H9 (cell line): ENCODE data around the gene IRX4. TPM values are rescaled to one million over a fixed set of nuclear protein-coding genes. Genes with fewer than 3 reads are reported as not detected.
"Not testable (repeated sequence)": the region's sequence is repeated elsewhere in the genome, so short reads cannot be mapped to it uniquely, and the experiment has no call there.

ENCODE experiments used
- DNase-seq: peaks from one replicate; pipeline ENCODE4 v3.0.0-alpha.2; 2017
- H2AFZ ChIP-seq: one replicate; pipeline ENCODE4 v1.6.1; 2013; ENCODE audit warnings: mild to moderate bottlenecking, low read length, control low read depth, moderate library complexity
- H2AK5ac ChIP-seq: 2 replicates; pipeline ENCODE4 v1.6.1; 2013; ENCODE audit warnings: low read length, control low read depth, mixed read lengths; ENCODE audit not compliant: insufficient read length
- H2BK120ac ChIP-seq: one replicate; pipeline ENCODE4 v1.6.1; 2013; ENCODE audit warnings: low read depth, mild to moderate bottlenecking, low read length, control low read depth, inconsistent platforms; ENCODE audit not compliant: poor library complexity, severe bottlenecking
- H2BK12ac ChIP-seq: 2 replicates; pipeline ENCODE4 v1.6.1; 2013; ENCODE audit warnings: low read length, control low read depth, mixed read lengths, low read depth; ENCODE audit not compliant: insufficient read length
- H2BK15ac ChIP-seq: 2 replicates; pipeline ENCODE4 v1.6.1; 2013; ENCODE audit warnings: low read depth, low read length, control low read depth
- H2BK20ac ChIP-seq: one replicate; pipeline ENCODE4 v1.6.1; 2013; ENCODE audit warnings: low read depth, mild to moderate bottlenecking, low read length, control low read depth, inconsistent platforms; ENCODE audit not compliant: poor library complexity, severe bottlenecking
- H2BK5ac ChIP-seq: 2 replicates; pipeline ENCODE4 v1.6.1; 2013; ENCODE audit warnings: low read length, control low read depth, mixed read lengths; ENCODE audit not compliant: insufficient read length
- H3K14ac ChIP-seq: 2 replicates; pipeline ENCODE4 v1.6.1; 2013; ENCODE audit warnings: low read length, control low read depth; ENCODE audit not compliant: insufficient read depth
- H3K18ac ChIP-seq: 2 replicates; pipeline ENCODE4 v1.6.1; 2013; ENCODE audit warnings: low read depth, mild to moderate bottlenecking, mixed read lengths, low read length, control low read depth; ENCODE audit not compliant: insufficient read length
- H3K23ac ChIP-seq: 2 replicates; pipeline ENCODE4 v1.6.1; 2013; ENCODE audit warnings: low read length, control low read depth, mixed read lengths, low read depth; ENCODE audit not compliant: insufficient read length
- H3K23me2 ChIP-seq: 2 replicates; pipeline ENCODE4 v1.6.1; 2013; ENCODE audit warnings: low read depth, mild to moderate bottlenecking, mixed read lengths, low read length, control low read depth; ENCODE audit not compliant: insufficient read length, poor library complexity, severe bottlenecking
- H3K27ac ChIP-seq: 2 replicates; pipeline ENCODE4 v1.5.1; 2013; ENCODE audit warnings: low read length, control low read depth, mixed read lengths, low read depth; ENCODE audit not compliant: insufficient read length
- H3K27me3 ChIP-seq: 2 replicates; pipeline ENCODE4 v1.6.1; 2013; ENCODE audit warnings: low read length, control low read depth, inconsistent platforms; ENCODE audit not compliant: insufficient read depth
- H3K4ac ChIP-seq: 2 replicates; pipeline ENCODE4 v1.6.1; 2013; ENCODE audit warnings: low read depth, mild to moderate bottlenecking, control low read depth, inconsistent platforms, low read length, moderate library complexity
- H3K4me1 ChIP-seq: 2 replicates; pipeline ENCODE4 v1.6.1; 2013; ENCODE audit warnings: low read length, control low read depth, inconsistent platforms; ENCODE audit not compliant: insufficient read depth
- H3K4me2 ChIP-seq: 2 replicates; pipeline ENCODE4 v1.6.1; 2013; ENCODE audit warnings: low read length, control low read depth, mixed read lengths; ENCODE audit not compliant: insufficient read length, insufficient read depth
- H3K56ac ChIP-seq: 2 replicates; pipeline ENCODE4 v1.6.1; 2013; ENCODE audit warnings: low read depth, mild to moderate bottlenecking, mixed read lengths, low read length, control low read depth; ENCODE audit not compliant: insufficient read length
- H3K79me1 ChIP-seq: 2 replicates; pipeline ENCODE4 v1.6.1; 2013; ENCODE audit warnings: low read depth, mild to moderate bottlenecking, moderate library complexity, low read length, control low read depth, inconsistent platforms; ENCODE audit not compliant: insufficient read depth, poor library complexity, severe bottlenecking
- H3K79me2 ChIP-seq: 2 replicates; pipeline ENCODE4 v1.6.1; 2013; ENCODE audit warnings: low read length, control low read depth, inconsistent platforms; ENCODE audit not compliant: insufficient read depth
- H3K9ac ChIP-seq: 2 replicates; pipeline ENCODE4 v1.6.1; 2013; ENCODE audit warnings: low read length, control low read depth, mixed read lengths; ENCODE audit not compliant: insufficient read length; ENCODE audit errors: extremely low read depth
- H3K9me3 ChIP-seq: one replicate; pipeline ENCODE4 v1.6.1; 2013; ENCODE audit warnings: low read depth, low read length, inconsistent platforms; ENCODE audit not compliant: control insufficient read depth
- H3T11ph ChIP-seq: one replicate; pipeline ENCODE4 v1.6.1; 2013; ENCODE audit warnings: mild to moderate bottlenecking, low read length, control low read depth, inconsistent platforms
- H4K20me1 ChIP-seq: one replicate; pipeline ENCODE4 v1.6.1; 2013; ENCODE audit not compliant: control insufficient read depth, insufficient read length, insufficient read depth
- H4K5ac ChIP-seq: 2 replicates; pipeline ENCODE4 v1.6.1; 2013; ENCODE audit warnings: low read depth, mild to moderate bottlenecking, mixed read lengths, low read length, control low read depth; ENCODE audit not compliant: insufficient read length
- H4K8ac ChIP-seq: replicated peaks from 2 replicates; pipeline ENCODE4 v1.6.1; 2013; ENCODE audit warnings: low read length, control low read depth, mixed read lengths, low read depth; ENCODE audit not compliant: insufficient read length
- H4K91ac ChIP-seq: 2 replicates; pipeline ENCODE4 v1.6.1; 2013; ENCODE audit warnings: low read depth, mild to moderate bottlenecking, moderate library complexity, mixed read lengths, low read length, control low read depth; ENCODE audit not compliant: insufficient read length
- H3K27ac Mint-ChIP-seq, 3 experiments: 2 replicates in 2 of 3; 3 replicates in 1 of 3; pipeline ENCODE4 v1.8.0; 2020 to 2021; ENCODE audit warnings: mixed read lengths in 3 of 3, mild to moderate bottlenecking in 1 of 3, moderate library complexity in 1 of 3
- H3K27me3 Mint-ChIP-seq: 2 replicates; pipeline ENCODE4 v1.8.0; 2021; ENCODE audit warnings: low read depth, mild to moderate bottlenecking, moderate library complexity, mixed read lengths
- H3K36me3 Mint-ChIP-seq, 3 experiments: 2 replicates in 2 of 3; 3 replicates in 1 of 3; pipeline ENCODE4 v1.8.0; 2020 to 2021; ENCODE audit warnings: low read depth in 3 of 3, mixed read lengths in 3 of 3; ENCODE audit not compliant: insufficient read depth in 1 of 3
- H3K4me1 Mint-ChIP-seq, 2 experiments: 2 replicates each; pipeline ENCODE4 v1.8.0; 2020; ENCODE audit warnings: mixed read lengths in 2 of 2
- H3K4me3 Mint-ChIP-seq, 2 experiments: 2 replicates in 1 of 2; 3 replicates in 1 of 2; pipeline ENCODE4 v1.8.0; 2020 to 2021; ENCODE audit warnings: mild to moderate bottlenecking in 2 of 2, mixed read lengths in 2 of 2, moderate library complexity in 1 of 2
- H3K9me3 Mint-ChIP-seq, 2 experiments: 2 replicates in 1 of 2; 3 replicates in 1 of 2; pipeline ENCODE4 v1.8.0; 2020; ENCODE audit warnings: mild to moderate bottlenecking in 2 of 2, mixed read lengths in 2 of 2, moderate library complexity in 1 of 2
- CTCF ChIP-seq: fragments of 200-600 bp; sonication (generic); conservative IDR thresholded peaks from 3 replicates; pipeline ENCODE4 v1.8.0; 2021; ENCODE audit warnings: antibody characterized with exemption, mild to moderate bottlenecking
- WGBS: extraction: QIAGEN DNeasy Blood & Tissue Kit; methylation state at CpG from one replicate; pipeline ENCODE4 v1.1.7; 2013; ENCODE audit warnings: missing lambda C conversion rate, low lambda C conversion rate, mixed read lengths; ENCODE audit not compliant: insufficient read length; ENCODE audit errors: extremely low coverage; 5-methylcytosine and 5-hydroxymethylcytosine counted together
- total RNA-seq: library from RNA; stranded (reverse); gene quantifications from 2 replicates; pipeline ENCODE4 v1.2.1, GENCODE V29; 2021

The IRX4 gene
- total RNA-seq, 1 experiment from 2014 or later, result 3.2 TPM

DNA sequence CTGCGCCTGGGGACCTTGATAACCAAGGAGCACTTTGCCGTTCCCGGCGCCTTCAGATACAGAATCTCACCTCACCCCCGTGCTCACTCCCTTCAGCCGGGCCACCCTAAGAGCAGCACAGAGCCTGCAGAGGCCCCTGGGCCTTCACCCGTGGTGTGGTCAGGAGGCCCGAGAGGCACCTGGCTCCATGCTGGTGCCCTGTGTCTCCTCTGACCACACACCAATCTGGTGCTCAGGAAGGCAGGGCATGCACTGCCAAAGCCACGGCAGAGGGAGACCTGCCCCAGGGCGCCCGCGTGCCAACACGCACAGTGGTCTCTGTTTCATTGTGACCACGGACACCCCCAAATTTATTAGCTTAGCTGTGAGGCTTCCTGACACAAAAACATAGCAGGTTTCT is 11.3 kb downstream of the IRX4 start:
- Histone ChIP-seq H4K5ac (no peak overlapping the region), H3K9me3 (no peaks in the 10 kb centered on the region), H3K9ac (no peak overlapping the region), H4K8ac (no peak overlapping the region), H3K4me1 (no peaks in the 10 kb centered on the region), H3K14ac (no peak overlapping the region; the same call in 1 of the 2 replicates), H3K23ac (no peak overlapping the region), H2BK5ac (no peak overlapping the region), H3K79me1 (no peaks in the 10 kb centered on the region), H3T11ph (no peak overlapping the region), H3K79me2 (no peaks in the 10 kb centered on the region), H2BK12ac (no peak overlapping the region), H2AFZ (no peak overlapping the region), H2AK5ac (no peak overlapping the region), H4K91ac (no peak overlapping the region), H2BK20ac (no peak overlapping the region), H3K4me2 (no peak overlapping the region), H3K23me2 (peaks cover 11% of the 10 kb centered on the region), H3K56ac (no peak overlapping the region), H2BK120ac (no peak overlapping the region), H3K18ac (no peak overlapping the region), H4K20me1 (peaks cover 2% of the 10 kb centered on the region), H2BK15ac (no peak overlapping the region), H3K4ac (no peak overlapping the region), H3K27me3 (peaks cover 30% of the 10 kb centered on the region), H3K27ac (no peak overlapping the region)
- Mint-ChIP-seq H3K36me3 (no peaks in the 10 kb centered on the region), H3K27ac (no peak overlapping the region), H3K27me3 (peaks cover 13% of the 10 kb centered on the region), H3K4me3 (no peak overlapping the region), H3K4me1 (peaks cover 16 to 38% of the 10 kb centered on the region in 2 experiments), H3K9me3 (no peaks in the 10 kb centered on the region; a peak in 3 of 5 replicates)
- no CpG with 5 or more reads among the region's 14 CpGs for WGBS
- no peak for DNase-seq
- no peak for TF ChIP-seq CTCF

DNA sequence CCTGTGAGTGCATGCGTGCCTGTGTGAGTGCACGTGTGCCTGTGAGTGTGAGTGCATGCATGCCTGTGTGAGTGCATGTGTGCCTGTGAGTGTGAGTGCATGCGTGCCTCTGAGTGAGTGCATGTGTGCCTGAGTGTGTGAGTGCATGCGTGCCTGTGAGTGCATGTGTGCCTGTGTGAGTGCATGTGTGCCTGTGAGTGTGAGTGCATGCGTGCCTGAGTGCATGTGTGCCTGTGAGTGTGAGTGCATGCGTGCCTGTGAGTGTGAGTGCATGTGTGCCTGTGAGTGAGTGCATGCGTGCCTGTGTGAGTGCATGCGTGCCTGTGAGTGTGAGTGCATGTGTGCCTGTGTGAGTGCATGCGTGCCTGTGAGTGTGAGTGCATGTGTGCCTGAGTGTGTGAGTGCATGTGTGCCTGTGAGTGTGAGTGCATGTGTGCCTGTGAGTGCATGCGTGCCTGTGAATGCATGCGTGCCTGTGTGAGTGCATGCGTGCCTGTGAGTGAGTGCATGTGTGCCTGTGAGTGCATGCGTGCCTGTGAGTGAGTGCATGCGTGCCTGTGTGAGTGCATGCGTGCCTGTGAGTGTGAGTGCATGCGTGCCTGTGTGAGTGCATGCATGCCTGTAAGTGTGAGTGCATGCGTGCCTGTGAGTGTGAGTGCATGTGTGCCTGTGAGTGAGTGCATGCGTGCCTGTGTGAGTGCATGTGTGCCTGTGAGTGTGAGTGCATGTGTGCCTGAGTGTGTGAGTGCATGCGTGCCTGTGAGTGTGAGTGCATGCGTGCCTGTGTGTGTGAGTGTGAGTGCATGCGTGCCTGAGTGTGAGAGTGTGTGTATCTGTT is 12.1 kb downstream of the IRX4 start:
- not testable (repeated sequence) for H4K8ac ChIP-seq, H3K4me3 Mint-ChIP-seq, H2BK15ac ChIP-seq, H2AK5ac ChIP-seq, H2BK5ac ChIP-seq, H3K23ac ChIP-seq, H3K56ac ChIP-seq, H4K5ac ChIP-seq, H2BK12ac ChIP-seq, H3K4ac ChIP-seq, H4K20me1 ChIP-seq, H3K4me2 ChIP-seq, H3K79me1 ChIP-seq, H2BK20ac ChIP-seq, H3T11ph ChIP-seq, H2AFZ ChIP-seq, H2BK120ac ChIP-seq, H3K27ac ChIP-seq, DNase-seq, H3K9ac ChIP-seq, H3K27ac Mint-ChIP-seq, H4K91ac ChIP-seq, H3K36me3 Mint-ChIP-seq, H3K9me3 ChIP-seq, H3K9me3 Mint-ChIP-seq, H3K14ac ChIP-seq, H3K79me2 ChIP-seq, H3K18ac ChIP-seq, H3K4me1 ChIP-seq
- WGBS, result no CpG with 5 or more reads among the region's 21 CpGs
- peaks cover 12 to 33% of the 10 kb centered on the region in 2 experiments for H3K4me1 Mint-ChIP-seq
- H3K23me2 ChIP-seq, result peaks cover 10% of the 10 kb centered on the region
- H3K27me3 Mint-ChIP-seq, result peaks cover 18% of the 10 kb centered on the region
- H3K27me3 ChIP-seq, result peaks cover 22% of the 10 kb centered on the region
